ENCODE results near the gene GRK5.
"Not testable (repeated sequence)": the region's sequence is repeated elsewhere in the genome, so short reads cannot be mapped to it uniquely, and the experiment has no call there.

GRK5 gene

DNA sequence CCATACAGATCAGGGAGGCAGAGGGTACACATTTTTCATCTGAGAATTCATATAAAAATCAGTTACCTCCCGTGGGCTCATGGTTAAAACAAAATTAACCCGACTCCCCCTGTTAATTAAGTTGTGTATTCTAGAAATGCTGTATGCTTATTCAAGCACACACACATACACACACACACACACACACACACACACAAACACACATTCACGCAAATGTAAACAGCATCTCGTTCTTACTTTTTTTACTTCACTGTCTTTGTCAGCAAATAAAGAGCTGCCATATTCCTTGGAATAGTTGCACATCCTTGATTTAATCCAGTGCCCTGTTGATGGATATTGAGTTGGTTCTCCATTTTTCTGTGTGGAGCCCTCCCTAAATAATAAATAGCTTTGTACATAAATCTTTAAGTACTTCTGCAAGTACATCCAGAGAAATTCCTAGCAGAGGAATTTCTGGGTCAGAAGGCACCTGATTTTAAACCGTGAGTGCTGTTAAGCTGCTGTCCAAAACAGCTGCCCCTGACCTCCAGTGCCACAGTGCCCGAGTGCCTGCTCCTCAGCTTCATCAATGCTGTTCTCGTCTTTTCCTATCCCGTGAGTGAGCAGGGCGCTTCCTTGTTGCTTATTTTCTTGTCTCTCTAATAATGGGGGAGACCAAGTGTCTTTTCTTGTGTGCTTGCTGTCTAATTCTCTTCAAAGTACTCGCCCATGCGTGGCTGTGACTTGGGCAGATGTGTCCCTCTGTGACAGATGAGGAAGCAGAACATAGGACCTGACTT is 217.9 kb downstream of the GRK5 start:
- no peak for DNase-seq

DNA sequence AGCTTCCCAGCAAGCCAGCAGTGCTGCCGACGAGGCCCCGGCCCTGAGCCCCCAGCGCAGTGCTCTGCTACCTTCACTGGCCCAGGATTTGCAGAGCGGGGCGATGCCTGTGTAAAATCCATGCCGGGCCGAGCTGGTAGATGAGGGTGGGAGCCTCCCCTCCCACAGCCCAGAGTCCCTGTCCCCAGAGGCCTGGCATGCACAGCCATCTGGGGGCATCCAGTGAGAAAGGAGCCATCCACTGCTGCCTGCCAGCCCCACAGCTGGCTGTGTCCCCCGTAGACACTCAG is 218.5 kb downstream of the GRK5 start:
- no peak for DNase-seq

DNA sequence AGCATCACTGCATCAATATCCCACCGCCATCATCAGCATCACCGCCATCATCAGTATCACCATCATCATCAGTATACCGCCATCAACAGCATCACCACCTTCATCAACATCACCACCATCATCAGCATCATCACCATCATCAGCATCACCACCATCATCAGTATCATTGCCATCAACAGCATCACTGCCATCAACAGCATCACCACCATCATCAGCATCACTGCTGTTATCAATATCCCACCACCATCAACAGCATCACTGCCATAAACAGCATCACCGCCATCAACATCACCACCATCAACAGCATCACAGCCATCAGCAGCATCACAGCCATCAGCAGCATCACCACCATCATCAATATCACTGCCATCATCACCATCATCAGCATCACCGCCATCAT is 219.3 kb downstream of the GRK5 start:
- no peak for DNase-seq

DNA sequence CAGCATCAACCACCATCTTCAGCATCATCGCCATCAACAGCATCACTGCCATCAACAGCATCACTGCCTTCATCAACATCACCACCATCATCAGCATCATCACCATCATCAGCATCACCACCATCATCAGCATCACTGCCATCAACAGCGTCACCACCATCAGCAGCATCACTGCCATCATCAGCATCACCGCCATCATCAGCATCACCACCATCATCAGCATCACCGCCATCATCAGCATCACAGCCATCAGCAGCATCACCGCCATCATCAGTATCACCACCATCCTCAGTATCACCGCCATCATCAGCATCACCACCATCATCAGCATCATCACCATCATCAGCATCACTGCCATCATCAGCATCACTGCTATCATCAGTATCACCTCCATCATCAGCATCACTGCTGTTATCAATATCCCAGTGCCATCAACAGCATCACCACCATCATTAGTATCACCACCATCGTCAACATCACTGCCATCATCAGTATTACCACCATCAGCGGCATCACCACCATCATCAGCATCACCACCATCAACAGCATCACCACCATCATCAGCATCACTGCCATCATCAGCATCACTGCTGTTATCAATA is 220.0 kb downstream of the GRK5 start:
- DNase-seq: no peak

DNA sequence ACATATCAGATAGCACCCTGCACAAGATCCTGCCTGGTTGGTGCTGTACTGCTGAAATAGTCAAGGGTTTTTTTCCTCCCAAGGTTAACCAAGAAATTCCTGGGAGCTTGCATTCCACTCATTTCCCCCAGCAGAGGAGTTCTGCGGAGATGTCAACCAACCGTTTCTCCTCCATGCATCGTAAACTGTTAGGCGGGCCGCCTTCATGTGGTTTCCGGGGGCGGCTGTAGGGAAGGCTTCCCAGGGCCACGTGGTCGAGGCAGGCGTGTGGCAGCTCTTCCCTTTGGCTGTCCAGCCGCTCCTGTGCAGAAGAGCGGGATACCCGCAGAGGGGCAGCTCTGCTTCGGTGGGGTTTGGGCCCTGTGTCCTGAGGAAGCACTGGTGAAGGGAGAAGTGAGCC is 221.4 kb downstream of the GRK5 start:
- no peak for DNase-seq

DNA sequence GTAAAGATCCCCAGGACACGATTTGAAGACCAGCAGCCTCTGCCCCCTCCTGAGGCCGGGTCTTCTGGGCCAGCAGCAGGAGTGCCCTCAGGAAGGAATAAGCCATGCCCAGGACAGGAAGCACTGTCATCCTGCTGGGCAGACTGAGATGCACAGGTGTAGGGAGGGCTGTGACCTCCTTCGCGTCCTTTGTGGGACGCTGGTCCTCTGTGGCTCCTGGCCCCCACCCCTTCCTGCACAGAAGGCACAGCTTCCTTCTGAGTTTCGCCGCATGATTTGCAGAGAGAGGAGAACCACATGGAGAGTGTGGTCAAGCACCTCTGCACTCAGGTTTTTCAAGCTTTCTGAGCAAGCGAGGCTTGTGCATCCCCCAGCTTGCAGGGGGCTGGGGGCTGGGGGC is 222.4 kb downstream of the GRK5 start:
- DNase-seq: no peak

DNA sequence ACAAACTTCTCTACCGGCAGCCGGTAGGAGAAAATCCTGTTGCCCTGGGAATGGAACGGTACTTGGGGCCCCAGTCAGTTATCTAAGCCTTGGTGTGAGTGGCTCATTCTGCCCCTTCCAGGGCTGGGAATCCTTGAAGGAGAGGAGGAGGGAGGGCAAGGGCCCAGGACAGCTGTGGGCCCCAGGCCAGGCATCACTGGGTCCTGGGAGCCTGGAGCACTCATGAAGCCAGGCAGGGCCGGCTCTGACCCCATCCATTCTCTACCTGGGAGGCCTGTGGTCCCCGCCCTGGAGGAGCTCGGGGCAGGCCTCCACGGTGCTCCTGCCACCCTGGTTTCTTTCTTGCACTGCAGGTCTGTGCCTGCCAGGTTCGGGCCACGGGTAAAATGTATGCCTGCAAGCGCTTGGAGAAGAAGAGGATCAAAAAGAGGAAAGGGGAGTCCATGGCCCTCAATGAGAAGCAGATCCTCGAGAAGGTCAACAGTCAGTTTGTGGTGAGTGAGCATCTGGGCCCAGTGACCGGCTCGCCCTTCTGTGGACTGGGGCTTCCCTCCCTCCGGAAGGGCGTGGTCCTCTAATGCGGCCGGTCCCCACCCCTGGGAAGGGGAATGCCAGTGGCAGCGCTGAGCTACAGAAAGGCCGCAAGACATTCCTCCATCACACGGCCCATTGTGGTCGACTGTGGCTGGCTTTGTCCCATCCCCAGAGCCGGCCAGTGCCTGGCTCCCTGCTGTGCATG is 223.8 kb downstream of the GRK5 start:
- DNase-seq: no peak

DNA sequence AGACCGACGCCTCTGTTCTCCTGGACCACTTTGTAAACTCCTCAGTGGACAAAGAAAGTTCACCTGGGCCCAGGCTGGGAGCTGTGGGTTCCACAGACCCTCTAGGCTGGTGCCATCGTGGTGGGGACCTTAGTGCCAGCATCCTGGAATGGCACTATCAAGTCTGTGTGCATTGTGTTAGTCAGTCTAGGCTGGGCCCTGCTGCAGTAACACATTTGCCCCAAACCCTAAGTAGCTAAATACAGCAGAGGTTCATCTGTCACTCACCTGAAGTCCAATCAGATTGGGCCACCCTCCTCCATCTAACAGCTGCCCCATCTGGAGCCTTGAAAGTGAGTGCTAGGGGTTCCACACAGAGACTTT is 224.4 kb downstream of the GRK5 start:
- DNase-seq: no peak

DNA sequence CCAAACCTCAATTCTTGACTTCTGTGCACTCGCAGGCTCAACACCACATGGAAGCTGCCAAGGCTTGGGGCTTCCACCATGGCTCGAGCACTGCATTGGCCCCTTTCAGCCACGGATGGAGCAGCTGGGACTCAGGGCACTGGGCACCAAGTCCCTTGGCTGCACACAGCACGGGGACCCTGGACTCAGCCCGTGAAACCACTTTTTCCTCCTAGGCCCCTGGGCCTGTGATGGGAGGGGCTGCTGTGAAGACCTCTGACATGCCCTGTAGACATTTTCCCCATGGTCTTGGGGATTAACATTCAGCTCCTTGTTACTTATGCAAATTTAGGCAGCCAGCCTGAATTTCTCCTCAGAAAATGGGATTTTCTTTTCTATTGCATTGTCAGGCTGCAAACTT is 227.6 kb downstream of the GRK5 start:
- not testable (repeated sequence) for DNase-seq

DNA sequence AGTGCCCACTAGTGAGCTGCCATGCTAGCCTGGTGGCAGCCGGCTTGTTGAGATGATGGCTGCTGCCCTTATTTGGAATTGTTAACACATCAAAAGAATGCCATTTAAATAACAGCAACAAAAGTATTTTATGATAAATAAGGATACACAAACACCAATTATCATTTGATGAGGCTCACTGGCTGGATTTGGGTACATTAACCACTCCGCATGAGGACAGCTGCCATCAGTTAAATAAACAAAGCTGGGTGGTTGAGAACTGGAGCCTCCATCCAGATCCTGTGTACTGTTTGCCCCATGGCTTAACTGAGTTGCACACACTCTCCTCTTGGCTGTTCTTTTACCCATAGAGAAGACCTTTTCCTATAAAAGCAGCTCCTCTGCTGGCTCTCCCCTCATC is 231.3 kb downstream of the GRK5 start:
- DNase-seq: no peak

DNA sequence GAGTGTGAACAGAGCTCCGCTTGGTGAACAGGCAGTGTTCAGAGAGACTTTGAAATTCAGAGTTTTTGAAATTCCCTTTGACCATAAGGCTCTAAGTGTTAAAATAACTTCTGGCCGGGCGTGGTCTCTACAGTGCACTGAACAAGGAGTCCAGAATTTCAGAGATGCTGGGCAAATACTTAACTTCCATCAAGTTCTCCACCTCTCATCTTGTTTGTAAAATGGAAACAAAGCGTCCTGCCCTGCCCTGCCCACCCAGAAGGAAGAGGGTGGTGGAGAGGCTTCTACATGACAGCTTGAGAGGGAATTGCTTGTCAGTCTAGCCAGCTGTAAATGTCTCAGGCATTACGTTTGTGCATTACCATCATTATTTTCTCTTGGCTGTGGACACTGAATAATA is 232.6 kb downstream of the GRK5 start:
- no peak for DNase-seq

DNA sequence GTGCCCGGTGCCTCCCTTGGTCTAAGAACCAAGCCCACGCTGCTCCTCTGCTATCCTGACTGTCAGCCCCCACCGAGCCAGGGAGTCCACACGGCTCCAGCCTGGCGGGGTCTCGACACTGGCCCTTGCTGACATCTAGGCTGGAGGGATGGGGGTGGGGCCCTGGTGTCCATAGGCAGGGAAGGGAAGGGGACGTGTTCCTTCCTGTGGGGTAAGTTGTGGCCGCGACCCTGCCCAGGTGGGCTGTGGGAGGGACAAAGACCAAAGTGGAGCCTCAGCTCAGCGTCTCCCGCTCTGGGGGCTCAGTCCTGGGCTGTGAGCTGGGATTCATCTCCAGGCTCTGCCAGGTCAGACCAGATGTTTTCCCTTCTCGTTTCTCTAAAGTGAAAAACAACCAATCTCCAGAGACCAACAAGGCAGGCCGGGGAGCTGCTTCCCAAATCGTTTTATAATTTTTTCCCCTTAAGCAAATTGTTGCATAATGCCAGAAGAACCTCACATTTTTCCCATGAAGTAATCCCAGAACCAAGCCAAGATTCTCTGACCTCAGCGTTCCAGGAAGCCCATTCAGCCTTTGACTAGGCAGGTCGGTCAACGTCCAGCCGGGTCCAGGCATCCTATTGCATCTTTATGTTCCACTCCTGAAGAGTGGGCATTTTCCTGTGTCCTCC is 233.9 kb downstream of the GRK5 start:
- DNase-seq: no peak

DNA sequence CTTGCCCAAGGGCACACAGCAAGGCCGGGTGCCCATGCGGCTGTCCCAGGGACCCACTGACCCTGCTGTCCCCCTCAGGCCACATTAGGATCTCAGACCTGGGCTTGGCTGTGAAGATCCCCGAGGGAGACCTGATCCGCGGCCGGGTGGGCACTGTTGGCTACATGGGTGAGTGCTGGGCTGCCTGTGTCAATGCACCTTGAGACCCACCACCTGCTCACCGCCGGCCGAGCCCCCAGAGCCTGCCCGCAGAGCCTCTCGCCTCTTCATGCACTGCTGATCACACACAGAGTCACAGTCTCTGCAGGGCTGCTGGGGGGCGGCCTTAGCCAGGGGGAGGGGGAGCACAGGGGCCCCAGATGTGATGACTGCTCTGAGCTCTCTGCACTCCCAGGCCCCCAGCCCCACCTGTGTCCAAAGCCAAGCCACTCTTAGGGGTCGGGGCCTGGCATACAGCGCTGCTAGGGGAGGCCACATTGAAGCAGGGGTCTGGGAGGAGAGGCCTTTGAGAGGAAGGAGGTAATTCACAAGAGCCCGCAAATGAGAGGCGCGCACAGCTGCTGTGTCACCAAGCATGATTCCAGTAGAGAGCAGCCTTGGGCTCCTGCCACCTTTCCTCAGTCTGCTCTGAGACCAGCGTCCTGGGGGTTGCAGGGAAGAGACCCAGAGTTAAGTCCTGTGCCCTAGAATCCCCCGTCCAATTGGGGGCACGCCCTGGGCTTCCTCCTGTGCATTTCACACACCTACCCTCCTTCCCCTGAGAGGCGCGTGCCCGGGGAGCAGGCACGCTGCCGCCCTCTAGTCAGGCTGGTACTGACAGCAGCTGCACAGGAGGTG is 234.8 kb downstream of the GRK5 start:
- no peak for DNase-seq

DNA sequence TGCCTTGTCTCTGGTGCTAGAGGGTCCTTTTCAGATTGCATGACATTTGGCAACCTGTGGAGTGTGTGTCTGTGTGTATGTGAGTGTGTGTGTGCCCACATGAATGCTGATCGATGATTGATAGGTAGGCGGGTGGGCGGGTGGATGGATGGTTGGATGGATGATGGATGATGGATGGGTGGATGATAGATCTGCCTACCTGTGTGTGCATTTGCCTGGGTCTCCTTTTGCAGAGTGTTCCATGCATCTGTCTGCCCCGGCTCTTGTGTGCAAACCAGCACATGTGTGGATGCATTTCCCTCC is 235.3 kb downstream of the GRK5 start:
- DNase-seq: no peak

DNA sequence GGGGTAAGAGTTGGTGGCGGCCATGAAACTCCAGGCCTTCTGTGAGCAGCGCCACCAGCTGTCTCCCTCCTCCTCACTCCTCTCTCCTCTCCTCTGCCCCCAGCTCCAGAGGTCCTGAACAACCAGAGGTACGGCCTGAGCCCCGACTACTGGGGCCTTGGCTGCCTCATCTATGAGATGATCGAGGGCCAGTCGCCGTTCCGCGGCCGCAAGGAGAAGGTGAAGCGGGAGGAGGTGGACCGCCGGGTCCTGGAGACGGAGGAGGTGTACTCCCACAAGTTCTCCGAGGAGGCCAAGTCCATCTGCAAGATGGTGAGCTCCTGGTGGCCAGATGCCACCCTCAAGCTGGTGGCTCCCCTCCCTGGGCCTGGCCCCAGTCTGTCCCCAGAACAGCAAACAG is 236.1 kb downstream of the GRK5 start:
- DNase-seq: no peak

DNA sequence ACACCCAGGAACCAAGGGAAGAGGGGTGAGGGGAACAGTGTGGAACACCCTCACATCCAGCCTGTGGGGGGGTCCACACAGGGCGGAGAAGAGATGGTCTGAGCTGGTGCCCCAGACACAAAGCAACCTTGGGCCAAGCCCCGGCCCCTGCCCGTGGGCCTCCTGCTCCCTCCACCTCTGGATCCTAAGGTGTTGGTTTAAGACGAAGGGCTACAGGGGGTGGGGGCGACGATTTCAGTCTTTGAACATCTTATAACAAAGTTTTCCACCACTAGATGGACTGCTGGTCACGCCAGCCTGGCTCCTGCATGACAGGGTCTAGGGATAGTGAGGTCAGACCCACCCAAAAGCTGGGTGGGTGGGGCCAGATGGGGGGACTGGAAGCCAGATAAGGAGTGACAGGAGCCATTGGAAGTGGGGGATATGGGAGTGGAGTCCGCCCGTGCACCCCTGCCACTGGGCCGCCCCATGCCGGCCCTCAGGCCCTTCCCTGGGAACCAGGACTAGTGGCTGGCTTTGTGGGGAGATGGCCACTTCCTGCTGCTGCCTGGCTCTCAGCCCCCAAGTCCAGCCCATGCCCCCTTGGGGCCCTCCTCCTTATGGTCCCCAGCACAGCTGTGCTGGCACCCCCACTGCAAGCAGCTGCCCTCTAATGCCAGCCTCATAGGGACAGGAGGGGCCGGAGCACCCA is 236.7 kb downstream of the GRK5 start:
- DNase-seq: no peak

DNA sequence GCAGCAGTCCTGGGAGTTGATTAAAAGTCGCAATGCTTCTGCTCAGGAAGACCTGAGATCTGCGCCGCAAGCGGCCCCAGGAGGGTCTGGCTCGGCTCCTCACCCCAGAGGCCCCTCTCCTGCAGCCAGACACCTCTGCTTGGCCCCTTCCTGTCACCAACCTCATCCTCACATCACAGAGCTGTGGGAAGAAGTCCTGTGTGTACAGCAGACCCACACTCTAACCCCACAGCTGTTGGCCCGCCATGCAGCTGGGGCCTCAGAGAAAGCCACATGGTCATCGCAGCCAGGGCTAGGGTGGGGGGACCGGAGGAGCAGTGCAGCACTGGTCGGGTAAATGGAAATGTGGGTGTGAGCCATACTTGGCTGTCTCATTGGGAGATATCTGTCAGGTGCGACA is 237.5 kb downstream of the GRK5 start:
- no peak for DNase-seq

DNA sequence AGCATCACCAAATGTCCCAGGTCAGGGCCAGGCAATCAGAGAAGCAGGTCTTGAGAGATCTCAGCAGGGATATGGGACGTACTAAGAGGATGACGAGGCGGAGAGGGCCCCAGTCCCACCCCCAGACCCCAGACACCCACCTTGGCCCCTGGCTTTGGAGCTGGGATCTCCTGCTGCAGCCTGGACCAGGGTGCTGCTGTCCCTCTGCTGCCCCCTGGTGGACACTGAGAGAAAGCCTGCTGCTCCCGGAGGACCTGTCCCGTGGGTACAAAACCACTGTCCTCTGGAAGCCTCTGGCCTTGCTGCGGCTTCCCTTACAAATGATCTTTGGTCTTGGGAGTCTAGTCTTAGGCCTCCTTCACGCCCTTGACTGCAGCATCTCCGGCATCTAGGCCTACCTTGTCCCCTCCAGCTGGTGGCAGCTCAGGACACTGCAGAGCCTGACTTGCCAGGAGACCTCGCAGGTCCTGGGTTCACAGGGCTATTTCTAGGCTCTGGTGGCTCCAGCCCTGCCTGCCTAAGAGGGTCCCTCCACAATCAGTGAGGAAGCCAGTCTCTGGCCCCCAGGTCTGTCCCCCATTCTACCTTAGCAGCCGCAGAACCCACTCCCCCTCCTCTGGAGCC is 238.1 kb downstream of the GRK5 start:
- peak; percentile 79 for DNase-seq

DNA sequence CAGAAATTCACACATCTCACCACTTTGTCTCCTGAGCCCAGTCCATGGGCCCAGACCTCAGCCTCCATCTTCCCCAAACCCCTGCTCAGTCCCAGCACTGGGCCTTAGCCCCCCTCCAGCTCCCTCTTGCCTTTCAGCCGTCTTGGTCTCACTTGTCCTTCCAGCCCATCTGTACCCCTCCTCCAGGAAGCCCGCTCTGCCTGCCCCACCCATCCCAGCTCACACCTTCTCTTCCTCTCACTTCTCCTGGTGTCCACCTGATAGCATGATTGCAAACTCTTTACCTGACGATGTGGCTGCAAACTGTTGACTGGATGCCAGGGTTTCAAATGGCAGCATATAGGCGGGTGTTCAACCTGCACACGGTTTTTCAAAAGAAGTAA is 238.6 kb downstream of the GRK5 start:
- DNase-seq: no peak

DNA sequence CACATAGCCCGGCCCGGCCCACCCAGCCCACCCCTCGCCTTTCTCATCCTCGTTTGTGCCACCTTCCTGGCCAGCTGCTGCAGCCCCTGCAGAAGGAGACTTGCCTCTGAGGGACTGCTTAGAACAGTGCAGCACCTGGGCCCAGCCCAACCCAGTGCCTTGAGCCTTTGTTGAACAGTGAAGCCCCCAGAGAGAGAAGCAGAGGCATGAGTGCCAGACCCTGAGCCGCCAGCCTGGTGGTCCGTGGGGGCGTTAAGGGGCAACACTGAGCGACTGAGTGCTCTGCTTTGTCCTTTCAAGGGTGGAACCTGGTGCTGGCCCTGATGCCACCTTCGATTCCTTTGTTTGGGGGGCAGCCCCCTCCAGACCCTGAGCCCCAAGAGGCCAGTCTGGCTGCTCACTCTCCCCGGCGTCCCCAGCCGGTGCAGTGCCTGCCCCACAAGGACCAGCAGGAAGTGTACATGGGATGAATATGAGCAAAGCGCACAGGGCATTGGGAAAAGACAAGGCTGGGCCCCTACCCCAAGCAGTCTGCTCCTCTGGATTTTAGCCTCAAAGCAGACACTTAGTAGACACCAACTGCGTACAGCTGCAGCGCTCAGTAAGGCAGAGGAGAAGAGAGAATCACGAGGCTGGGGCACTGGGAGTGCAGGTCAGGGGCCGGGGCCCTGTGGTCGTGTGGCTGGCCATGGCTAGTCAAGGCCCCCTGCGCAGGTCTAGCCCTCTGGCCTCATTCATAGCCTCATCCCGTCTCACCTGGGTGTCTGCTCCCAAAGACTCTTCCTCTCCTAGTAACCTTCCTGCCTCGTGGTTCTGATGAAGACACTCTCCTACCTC is 239.3 kb downstream of the GRK5 start:
- DNase-seq: no peak

DNA sequence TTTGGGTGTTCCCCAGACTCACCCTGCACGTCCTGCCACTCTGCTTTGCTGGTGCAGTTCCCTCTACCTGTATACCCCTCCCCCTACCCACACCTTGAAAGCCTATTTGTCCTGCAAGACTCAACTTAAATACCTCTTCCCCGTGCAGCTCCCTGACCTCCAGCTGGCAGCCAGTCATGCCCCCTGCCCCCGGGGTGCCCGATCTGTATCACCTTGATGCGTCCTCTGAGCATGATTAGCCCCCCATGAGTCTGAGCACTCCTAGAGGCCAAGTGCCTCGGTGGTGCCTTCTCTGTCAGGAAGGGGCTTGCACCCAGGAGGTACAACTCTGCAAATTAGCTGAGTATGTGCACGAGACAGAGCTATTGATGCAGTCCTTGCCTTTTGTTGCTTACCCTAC is 240.1 kb downstream of the GRK5 start:
- DNase-seq: no peak

Data from effector CD8-positive, alpha-beta T cell (primary cell).